HEK293 (cell line): ENCODE results near the gene PPFIBP1.

Experiments used
- CTCF ChIA-PET: fragments of 350-600 bp; formaldehyde crosslinking; extraction: SDS; loops from one replicate; lab custom pipeline; 2021; ENCODE audit warnings: antibody characterized with exemption; lab: Yijun Ruan, JAX
- POLR2A ChIA-PET: fragments of 300-600 bp; formaldehyde crosslinking; extraction: SDS; loops from one replicate; lab custom pipeline; 2020; ENCODE audit warnings: antibody characterized with exemption, inconsistent platforms; lab: Yijun Ruan, JAX
- H3K27ac ChIP-seq: fragments of 200-500 bp; sonication (Bioruptor generic); 2 replicates; pipeline ENCODE4 v1.5.1; 2014; ENCODE audit warnings: low read depth, low read length, control low read depth, inconsistent platforms; ENCODE audit errors: extremely low read depth
- H3K36me3 ChIP-seq, 2 experiments: fragments of 200-500 bp in 1 of 2; sonication (Bioruptor generic) in 1 of 2; 1 replicate in 1 of 2; 2 replicates in 1 of 2; pipeline ENCODE4 v1.5.1; 2014 to 2017; ENCODE audit warnings: inconsistent platforms in 2 of 2, low read length in 2 of 2; ENCODE audit not compliant: control insufficient read depth in 2 of 2, insufficient read depth in 1 of 2
- H3K4me1 ChIP-seq: fragments of 200-500 bp; sonication (Bioruptor generic); 2 replicates; pipeline ENCODE4 v1.5.1; 2014; ENCODE audit warnings: mild to moderate bottlenecking, low read length, inconsistent platforms; ENCODE audit not compliant: control insufficient read depth, insufficient read depth
- H3K4me3 ChIP-seq: 2 replicates; pipeline ENCODE4 v1.5.1; 2011; ENCODE audit warnings: low read depth, mild to moderate bottlenecking, control low read depth, low read length, moderate library complexity
- H3K9me3 ChIP-seq: fragments of 200-500 bp; sonication (Bioruptor generic); 2 replicates; pipeline ENCODE4 v1.5.1; 2014; ENCODE audit warnings: low read depth, low read length, inconsistent platforms; ENCODE audit not compliant: control insufficient read depth, insufficient read depth
- REPIN1 ChIP-seq: fragments of 450-650 bp; formaldehyde crosslinking; IDR thresholded peaks from 2 replicates; pipeline ENCODE4 v1.5.1; 2017; ENCODE audit warnings: missing biosample characterization, missing genetic modification characterization, low read depth
- YY1 ChIP-seq: fragments of 450-650 bp; formaldehyde crosslinking; IDR thresholded peaks from 2 replicates; pipeline ENCODE4 v1.5.1; 2018; ENCODE audit warnings: missing biosample characterization, missing genetic modification characterization
- ZEB2 ChIP-seq: fragments of 450-650 bp; formaldehyde crosslinking; IDR thresholded peaks from 2 replicates; pipeline ENCODE4 v1.5.1; 2016; ENCODE audit warnings: missing biosample characterization, missing genetic modification characterization
- ZNF223 ChIP-seq: fragments of 450-650 bp; formaldehyde crosslinking; IDR thresholded peaks from 2 replicates; pipeline ENCODE4 v1.5.1; 2016; ENCODE audit warnings: missing biosample characterization, missing genetic modification characterization
- ZNF266 ChIP-seq: fragments of 450-650 bp; formaldehyde crosslinking; IDR thresholded peaks from 2 replicates; pipeline ENCODE4 v1.5.1; 2016; ENCODE audit warnings: missing biosample characterization, missing genetic modification characterization, low read depth
- ZNF274 ChIP-seq, 2 experiments: fragments of 200-500 bp in 1 of 2; fragments of 450-650 bp in 1 of 2; sonication (Bioruptor generic) in 1 of 2; formaldehyde crosslinking in 1 of 2; IDR thresholded peaks; 2 replicates each; pipeline versions ENCODE4 v1.5.1 to v1.6.1; 2014 to 2016; ENCODE audit warnings: borderline replicate concordance in 1 of 2, inconsistent platforms in 1 of 2, low read length in 1 of 2, missing biosample characterization in 1 of 2, missing genetic modification characterization in 1 of 2
- ZNF558 ChIP-seq: fragments of 450-650 bp; formaldehyde crosslinking; IDR thresholded peaks from 2 replicates; pipeline ENCODE4 v1.5.1; 2016; ENCODE audit warnings: missing biosample characterization, missing genetic modification characterization
- ZNF585B ChIP-seq: fragments of 450-650 bp; formaldehyde crosslinking; IDR thresholded peaks from 2 replicates; pipeline ENCODE4 v1.5.1; 2016; ENCODE audit warnings: missing biosample characterization, missing genetic modification characterization
- ZNF623 ChIP-seq: fragments of 450-650 bp; formaldehyde crosslinking; IDR thresholded peaks from 2 replicates; pipeline ENCODE4 v1.5.1; 2016; ENCODE audit warnings: missing biosample characterization, missing genetic modification characterization
- ZNF654 ChIP-seq: fragments of 450-650 bp; formaldehyde crosslinking; IDR thresholded peaks from 2 replicates; pipeline ENCODE4 v1.5.1; 2016; ENCODE audit warnings: low read depth, missing biosample characterization, missing genetic modification characterization
- ZNF701 ChIP-seq: fragments of 450-650 bp; formaldehyde crosslinking; IDR thresholded peaks from 2 replicates; pipeline ENCODE4 v1.5.1; 2016; ENCODE audit warnings: missing biosample characterization, missing genetic modification characterization
- ZNF792 ChIP-seq: fragments of 450-650 bp; formaldehyde crosslinking; IDR thresholded peaks from 2 replicates; pipeline ENCODE4 v1.5.1; 2016; ENCODE audit warnings: missing biosample characterization, missing genetic modification characterization
- ZNF830 ChIP-seq: fragments of 450-650 bp; IDR thresholded peaks from 2 replicates; pipeline ENCODE4 v1.5.0; 2018; ENCODE audit warnings: missing biosample characterization, missing genetic modification characterization, low read depth, mild to moderate bottlenecking, moderate library complexity
- TF ChIP-seq, protein P1 (sequence below): fragments of 450-650 bp; formaldehyde crosslinking; IDR thresholded peaks from 2 replicates; pipeline ENCODE4 v1.5.1; 2016; ENCODE audit warnings: missing biosample characterization, missing genetic modification characterization
- TF ChIP-seq, protein P2 (sequence below): fragments of 450-650 bp; formaldehyde crosslinking; IDR thresholded peaks from 2 replicates; pipeline ENCODE4 v1.5.1; 2016; ENCODE audit warnings: missing biosample characterization, missing genetic modification characterization
- TF ChIP-seq, protein P3 (sequence below): fragments of 450-650 bp; formaldehyde crosslinking; IDR thresholded peaks from 2 replicates; pipeline ENCODE4 v1.5.1; 2016; ENCODE audit warnings: missing biosample characterization, missing genetic modification characterization

Gene PPFIBP1

GRCh38 chr12:27723212-27723611, 199.2 kb downstream of the PPFIBP1 start (continued):
- TF ChIP-seq, protein P1, sequence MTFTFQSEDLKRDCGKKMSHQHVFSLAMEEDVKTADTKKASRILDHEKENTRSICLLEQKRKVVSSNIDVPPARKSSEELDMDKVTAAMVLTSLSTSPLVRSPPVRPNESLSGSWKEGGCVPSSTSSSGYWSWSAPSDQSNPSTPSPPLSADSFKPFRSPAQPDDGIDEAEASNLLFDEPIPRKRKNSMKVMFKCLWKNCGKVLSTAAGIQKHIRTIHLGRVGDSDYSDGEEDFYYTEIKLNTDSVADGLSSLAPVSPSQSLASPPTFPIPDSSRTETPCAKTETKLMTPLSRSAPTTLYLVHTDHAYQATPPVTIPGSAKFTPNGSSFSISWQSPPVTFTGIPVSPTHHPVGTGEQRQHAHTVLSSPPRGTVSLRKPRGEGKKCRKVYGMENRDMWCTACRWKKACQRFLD = no peak
- TF ChIP-seq ZNF274 (IDR thresholded peaks at IDR 0.05; ENCODE audit: low read length) = no peak
- TF ChIP-seq ZNF274 (tag by site-specific recombination; IDR thresholded peaks at IDR 0.05; ENCODE audit: borderline replicate concordance) = no peak
- TF ChIP-seq, protein P2, sequence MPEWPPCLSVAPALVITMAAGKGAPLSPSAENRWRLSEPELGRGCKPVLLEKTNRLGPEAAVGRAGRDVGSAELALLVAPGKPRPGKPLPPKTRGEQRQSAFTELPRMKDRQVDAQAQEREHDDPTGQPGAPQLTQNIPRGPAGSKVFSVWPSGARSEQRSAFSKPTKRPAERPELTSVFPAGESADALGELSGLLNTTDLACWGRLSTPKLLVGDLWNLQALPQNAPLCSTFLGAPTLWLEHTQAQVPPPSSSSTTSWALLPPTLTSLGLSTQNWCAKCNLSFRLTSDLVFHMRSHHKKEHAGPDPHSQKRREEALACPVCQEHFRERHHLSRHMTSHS (tag by site-specific recombination) = no peak
- TF ChIP-seq, all 188 proteins: peak for 0

- Histone ChIP-seq H3K4me3 (no peak overlapping the region), H3K9me3 (no peaks in the 10 kb centered on the region), H3K4me1 (no peaks in the 10 kb centered on the region)
- CTCF ChIA-PET = no interaction called here
- TF ChIP-seq ZNF558 (peak; percentile 93), ZNF623 (tag by site-specific recombination) (no peak)
- TF ChIP-seq, all 188 proteins: peak for 1
- Histone ChIP-seq H3K27ac (no peak overlapping the region), H3K36me3 (peaks cover 29 to 37% of the 10 kb centered on the region in 2 experiments)
- POLR2A ChIA-PET = no interaction called here
Measured at GRCh38 chr12:27730097-27730588, 206.1 kb downstream of the PPFIBP1 start.

DNA sequence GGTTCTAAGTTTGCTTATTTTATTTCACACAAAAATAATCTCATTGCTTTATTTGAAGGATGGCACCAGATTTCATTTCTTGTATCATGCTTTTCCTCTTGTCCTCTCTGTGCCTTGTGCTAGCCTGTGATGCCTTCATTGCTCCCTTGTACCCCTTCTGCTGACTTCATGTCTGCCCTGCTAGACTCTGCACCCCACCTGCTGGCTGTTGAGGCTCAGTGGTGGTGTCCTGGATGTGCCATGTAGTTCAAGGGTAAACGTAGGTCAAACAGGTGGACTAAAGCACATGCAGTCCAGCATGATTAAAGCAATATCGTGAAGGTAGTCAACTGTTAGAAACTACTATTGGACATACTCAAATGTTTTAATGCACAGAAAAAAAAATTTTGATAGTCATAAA, 208.3 kb downstream of the PPFIBP1 start:
- ChIA-PET CTCF (interaction anchor here (0.9 to 4.5 kb wide), 8 partner anchors 11 to 1266 kb away, joined by 3 to 34 read pairs (median 4); no protein-coding TSS in a partner anchor), POLR2A (no interaction called here)

DNA sequence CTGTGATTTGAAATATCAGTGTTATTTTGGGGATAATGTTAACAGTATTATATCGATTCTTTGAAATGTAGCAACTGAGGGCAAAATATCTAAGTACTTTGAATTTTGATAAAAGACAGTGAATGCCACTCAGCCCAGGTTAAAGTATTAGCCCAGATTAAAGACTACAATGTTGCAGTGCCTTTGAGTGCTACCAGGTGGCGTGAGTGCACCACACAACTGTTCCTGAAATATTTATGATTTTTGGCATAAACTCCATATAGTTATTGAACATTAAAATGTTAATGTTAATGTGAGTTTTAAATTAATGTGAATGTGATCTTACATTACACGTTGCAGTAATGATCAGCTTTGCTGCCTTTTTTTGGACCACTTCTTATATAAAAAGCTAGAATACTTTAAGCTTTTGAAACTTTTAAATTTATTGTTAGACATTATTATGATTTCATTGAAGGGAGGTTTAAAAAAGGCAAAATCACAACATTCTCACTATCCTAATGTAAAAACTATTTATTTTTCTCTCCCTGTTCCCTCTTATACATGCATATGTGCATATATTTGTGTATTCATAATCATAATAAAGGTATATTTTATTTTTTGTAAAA, 209.1 kb downstream of the PPFIBP1 start:
- no peaks in the 10 kb centered on the region for H3K4me1 ChIP-seq
- no peak for TF ChIP-seq ZNF830 (tag by site-specific recombination)
- peak; percentile 51 for TF ChIP-seq ZNF654 (tag by site-specific recombination)
- ChIA-PET POLR2A (no interaction called here), CTCF (interaction anchor here (0.6 to 4.5 kb wide), 25 partner anchors 8 to 1265 kb away, joined by 3 to 34 read pairs (median 3); no protein-coding TSS in a partner anchor)
- H3K9me3 ChIP-seq = no peaks in the 10 kb centered on the region
- H3K4me3 ChIP-seq = no peak overlapping the region
- H3K27ac ChIP-seq = no peak overlapping the region
- peaks cover 28 to 37% of the 10 kb centered on the region in 2 experiments for H3K36me3 ChIP-seq

More for the DNA sequence above, 208.3 kb downstream of the PPFIBP1 start:
- no peak for TF ChIP-seq ZNF792 (tag by site-specific recombination)
- no peak for TF ChIP-seq YY1 (tag by site-specific recombination)
- no peak for TF ChIP-seq ZNF223
- no peak for TF ChIP-seq ZNF585B
- peak; percentile 20; the same call in 1 of the 2 replicates for TF ChIP-seq ZNF654 (tag by site-specific recombination)
- no peak for TF ChIP-seq ZNF701 (tag by site-specific recombination)
- TF ChIP-seq ZNF266 = no peak
- no peak for TF ChIP-seq ZEB2
- TF ChIP-seq, protein P2 (tag by site-specific recombination) = no peak
- TF ChIP-seq, protein P3, sequence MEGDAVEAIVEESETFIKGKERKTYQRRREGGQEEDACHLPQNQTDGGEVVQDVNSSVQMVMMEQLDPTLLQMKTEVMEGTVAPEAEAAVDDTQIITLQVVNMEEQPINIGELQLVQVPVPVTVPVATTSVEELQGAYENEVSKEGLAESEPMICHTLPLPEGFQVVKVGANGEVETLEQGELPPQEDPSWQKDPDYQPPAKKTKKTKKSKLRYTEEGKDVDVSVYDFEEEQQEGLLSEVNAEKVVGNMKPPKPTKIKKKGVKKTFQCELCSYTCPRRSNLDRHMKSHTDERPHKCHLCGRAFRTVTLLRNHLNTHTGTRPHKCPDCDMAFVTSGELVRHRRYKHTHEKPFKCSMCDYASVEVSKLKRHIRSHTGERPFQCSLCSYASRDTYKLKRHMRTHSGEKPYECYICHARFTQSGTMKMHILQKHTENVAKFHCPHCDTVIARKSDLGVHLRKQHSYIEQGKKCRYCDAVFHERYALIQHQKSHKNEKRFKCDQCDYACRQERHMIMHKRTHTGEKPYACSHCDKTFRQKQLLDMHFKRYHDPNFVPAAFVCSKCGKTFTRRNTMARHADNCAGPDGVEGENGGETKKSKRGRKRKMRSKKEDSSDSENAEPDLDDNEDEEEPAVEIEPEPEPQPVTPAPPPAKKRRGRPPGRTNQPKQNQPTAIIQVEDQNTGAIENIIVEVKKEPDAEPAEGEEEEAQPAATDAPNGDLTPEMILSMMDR (tag by site-specific recombination) = peak; percentile 62
- no peak for TF ChIP-seq REPIN1
- Histone ChIP-seq H3K27ac (no peak overlapping the region), H3K4me1 (no peaks in the 10 kb centered on the region), H3K9me3 (no peaks in the 10 kb centered on the region), H3K36me3 (peaks cover 22 to 34% of the 10 kb centered on the region in 2 experiments), H3K4me3 (no peak overlapping the region)
